Measurements from ENCODE around the gene LGSN. TPM values are rescaled to one million over a fixed set of nuclear protein-coding genes. Genes with fewer than 3 reads are reported as not detected.
A peak's percentile ranks its signal among the peaks of the same experiment; 100 is the strongest.
"Not testable (repeated sequence)": the region's sequence is repeated elsewhere in the genome, so short reads cannot be mapped to it uniquely, and the experiment has no call there.

The LGSN gene
- total RNA-seq, 1 experiment from 2014 or later: 10.8 TPM

DNA sequence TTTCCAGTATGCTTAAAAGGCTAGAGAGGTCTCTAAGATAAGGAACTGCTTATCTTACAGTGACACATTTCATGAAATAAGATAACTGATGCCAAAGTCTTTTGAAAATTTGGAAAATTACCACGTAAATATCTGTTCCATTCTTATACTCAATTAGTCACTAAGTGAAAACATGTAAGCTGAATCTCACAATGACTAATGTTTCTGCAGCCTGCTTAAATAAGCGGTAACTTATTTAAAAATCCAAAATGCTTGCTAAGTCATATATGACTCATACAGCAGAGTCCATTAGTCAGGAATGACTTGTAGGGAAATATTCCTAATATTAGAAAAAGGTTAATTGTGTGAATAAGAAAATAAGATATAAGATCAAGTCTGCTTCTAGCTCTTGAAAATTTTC is 27.8 kb upstream of the LGSN start:
- H3K27me3 ChIP-seq (replicated peaks; ENCODE audit: control insufficient read depth, insufficient read depth, low read length): no peaks in the 10 kb centered on the region
- CTCF ChIA-PET: interaction anchor here (1.1 kb wide), 1 partner anchor 417 kb away, joined by 3 read pairs; no protein-coding TSS in a partner anchor
- intact Hi-C loops (cut with micrococcal nuclease; ENCODE audit: unreplicated experiment): no loop called here
- Mint-ChIP-seq H3K27me3 (ENCODE audit: insufficient read depth, unreplicated experiment) (no peaks in the 10 kb centered on the region), H3K4me3 (ENCODE audit: unreplicated experiment) (no peak overlapping the region), H3K4me1 (ENCODE audit: low read depth, unreplicated experiment) (peaks cover 33% of the 10 kb centered on the region), H3K9me3 (ENCODE audit: unreplicated experiment) (no peaks in the 10 kb centered on the region), H3K36me3 (ENCODE audit: insufficient read depth, unreplicated experiment) (peaks cover 19% of the 10 kb centered on the region), H3K27ac (ENCODE audit: unreplicated experiment) (peak overlapping the region; percentile 42)
- TF ChIP-seq, protein P1, sequence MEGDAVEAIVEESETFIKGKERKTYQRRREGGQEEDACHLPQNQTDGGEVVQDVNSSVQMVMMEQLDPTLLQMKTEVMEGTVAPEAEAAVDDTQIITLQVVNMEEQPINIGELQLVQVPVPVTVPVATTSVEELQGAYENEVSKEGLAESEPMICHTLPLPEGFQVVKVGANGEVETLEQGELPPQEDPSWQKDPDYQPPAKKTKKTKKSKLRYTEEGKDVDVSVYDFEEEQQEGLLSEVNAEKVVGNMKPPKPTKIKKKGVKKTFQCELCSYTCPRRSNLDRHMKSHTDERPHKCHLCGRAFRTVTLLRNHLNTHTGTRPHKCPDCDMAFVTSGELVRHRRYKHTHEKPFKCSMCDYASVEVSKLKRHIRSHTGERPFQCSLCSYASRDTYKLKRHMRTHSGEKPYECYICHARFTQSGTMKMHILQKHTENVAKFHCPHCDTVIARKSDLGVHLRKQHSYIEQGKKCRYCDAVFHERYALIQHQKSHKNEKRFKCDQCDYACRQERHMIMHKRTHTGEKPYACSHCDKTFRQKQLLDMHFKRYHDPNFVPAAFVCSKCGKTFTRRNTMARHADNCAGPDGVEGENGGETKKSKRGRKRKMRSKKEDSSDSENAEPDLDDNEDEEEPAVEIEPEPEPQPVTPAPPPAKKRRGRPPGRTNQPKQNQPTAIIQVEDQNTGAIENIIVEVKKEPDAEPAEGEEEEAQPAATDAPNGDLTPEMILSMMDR (IDR thresholded peaks at IDR 0.05; ENCODE audit: insufficient read depth in 1 of 2, low read depth in 1 of 2, low read length in 1 of 2, severe bottlenecking in 1 of 2, unreplicated experiment in 1 of 2): no peak
- H3K4me3 ChIP-seq (ENCODE audit: low read depth, low read length): no peak overlapping the region
- H3K4me1 ChIP-seq: peaks cover 50% of the 10 kb centered on the region
- peaks cover 1% of the 10 kb centered on the region; the same call in 1 of the 2 replicates for H3K36me3 ChIP-seq (ENCODE audit: control insufficient read depth, insufficient read depth, low read length)
- POLR2A ChIA-PET: no interaction called here
- BruUV-seq (replicated peaks): no TSS peak
- no peaks in the 10 kb centered on the region for H3K9me3 ChIP-seq
- no peak for DNase-seq

DNA sequence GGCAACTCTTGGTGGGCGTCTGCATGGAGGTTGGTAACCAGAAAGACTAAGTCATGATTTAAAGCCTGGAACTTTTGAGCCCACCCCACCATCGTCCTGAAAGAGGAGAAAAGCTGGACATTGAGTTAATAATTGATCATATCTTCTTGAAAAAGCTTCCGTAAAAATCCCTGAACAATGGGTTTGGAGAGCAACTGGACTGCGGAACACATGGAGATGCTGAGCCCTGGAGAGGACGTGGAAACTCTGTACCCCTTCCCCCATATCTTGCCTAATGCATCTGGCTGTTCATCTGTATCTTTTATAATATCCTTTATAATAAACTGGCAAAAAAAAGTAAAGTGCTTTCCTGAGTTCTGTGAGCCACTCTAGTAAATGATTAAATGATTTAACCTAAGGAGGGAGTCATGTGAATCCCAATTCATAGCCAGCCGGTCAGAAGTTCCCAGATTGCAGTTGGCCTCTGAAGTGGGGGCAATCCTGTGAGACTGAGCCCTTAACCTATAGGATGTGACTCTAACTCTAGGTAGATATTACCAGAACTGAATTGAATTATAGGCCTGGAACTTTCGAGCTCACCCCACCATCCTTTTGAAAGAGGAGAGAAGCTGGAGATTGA is 26.5 kb upstream of the LGSN start:
- no peak for DNase-seq
- H3K9me3 ChIP-seq: no peaks in the 10 kb centered on the region
- ChIA-PET CTCF (no interaction called here), POLR2A (no interaction called here)
- Mint-ChIP-seq H3K27me3 (ENCODE audit: insufficient read depth, unreplicated experiment) (no peaks in the 10 kb centered on the region), H3K27ac (ENCODE audit: unreplicated experiment) (no peak overlapping the region), H3K4me1 (ENCODE audit: low read depth, unreplicated experiment) (peaks cover 24% of the 10 kb centered on the region), H3K4me3 (ENCODE audit: unreplicated experiment) (no peak overlapping the region), H3K36me3 (ENCODE audit: insufficient read depth, unreplicated experiment) (peaks cover 19% of the 10 kb centered on the region), H3K9me3 (ENCODE audit: unreplicated experiment) (no peaks in the 10 kb centered on the region)
- intact Hi-C loops (cut with micrococcal nuclease; ENCODE audit: unreplicated experiment): no loop called here
- peaks cover 37% of the 10 kb centered on the region for H3K4me1 ChIP-seq
- H3K36me3 ChIP-seq (ENCODE audit: control insufficient read depth, insufficient read depth, low read length): peaks cover 1% of the 10 kb centered on the region
- TF ChIP-seq, protein P1 (IDR thresholded peaks at IDR 0.05; ENCODE audit: insufficient read depth in 1 of 2, low read depth in 1 of 2, low read length in 1 of 2, severe bottlenecking in 1 of 2, unreplicated experiment in 1 of 2): no peak
- H3K27me3 ChIP-seq (replicated peaks; ENCODE audit: control insufficient read depth, insufficient read depth, low read length): no peaks in the 10 kb centered on the region
- H3K4me3 ChIP-seq (ENCODE audit: low read depth, low read length): no peak overlapping the region
- no TSS peak for BruUV-seq (replicated peaks)

DNA sequence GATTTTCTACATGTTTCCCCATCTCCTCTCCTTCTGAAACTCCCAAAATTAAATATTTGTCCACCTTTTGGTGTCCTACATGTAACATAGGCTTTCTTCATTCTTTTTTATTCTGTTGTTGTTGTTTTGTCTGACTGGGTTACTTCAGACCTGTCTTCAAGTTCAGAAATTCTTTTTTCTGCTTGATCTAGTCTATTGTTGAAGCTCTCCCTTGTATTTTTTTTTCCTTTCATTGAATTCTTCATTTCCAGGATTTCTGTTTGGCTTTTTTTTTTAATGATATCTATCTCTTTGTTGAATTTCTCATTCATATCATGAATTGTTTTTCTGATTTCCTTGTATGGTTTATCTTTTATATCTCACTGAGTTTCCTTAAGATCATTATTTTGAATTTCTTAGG is 20.6 kb upstream of the LGSN start:
- TF ChIP-seq, protein P1 (IDR thresholded peaks at IDR 0.05; ENCODE audit: insufficient read depth in 1 of 2, low read depth in 1 of 2, low read length in 1 of 2, severe bottlenecking in 1 of 2, unreplicated experiment in 1 of 2): no peak
- H3K4me1 Mint-ChIP-seq (ENCODE audit: low read depth, unreplicated experiment): no peaks in the 10 kb centered on the region
- H3K9me3 Mint-ChIP-seq (ENCODE audit: unreplicated experiment): peaks cover 27% of the 10 kb centered on the region
- no peaks in the 10 kb centered on the region; the same call in 1 of the 2 replicates for H3K9me3 ChIP-seq
- H3K27ac Mint-ChIP-seq (ENCODE audit: unreplicated experiment): no peak overlapping the region
- BruUV-seq (replicated peaks): no TSS peak
- peaks cover 3% of the 10 kb centered on the region for H3K36me3 ChIP-seq (ENCODE audit: control insufficient read depth, insufficient read depth, low read length)
- H3K4me3 ChIP-seq (ENCODE audit: low read depth, low read length): no peak overlapping the region
- peaks cover 6% of the 10 kb centered on the region for H3K36me3 Mint-ChIP-seq (ENCODE audit: insufficient read depth, unreplicated experiment)
- DNase-seq: no peak
- ChIA-PET POLR2A (no interaction called here), CTCF (no interaction called here)
- H3K4me1 ChIP-seq: no peaks in the 10 kb centered on the region
- no peak overlapping the region for H3K4me3 Mint-ChIP-seq (ENCODE audit: unreplicated experiment)
- intact Hi-C loops (cut with micrococcal nuclease; ENCODE audit: unreplicated experiment): no loop called here
- H3K27me3 Mint-ChIP-seq (ENCODE audit: insufficient read depth, unreplicated experiment): no peaks in the 10 kb centered on the region
- no peaks in the 10 kb centered on the region for H3K27me3 ChIP-seq (replicated peaks; ENCODE audit: control insufficient read depth, insufficient read depth, low read length)

DNA sequence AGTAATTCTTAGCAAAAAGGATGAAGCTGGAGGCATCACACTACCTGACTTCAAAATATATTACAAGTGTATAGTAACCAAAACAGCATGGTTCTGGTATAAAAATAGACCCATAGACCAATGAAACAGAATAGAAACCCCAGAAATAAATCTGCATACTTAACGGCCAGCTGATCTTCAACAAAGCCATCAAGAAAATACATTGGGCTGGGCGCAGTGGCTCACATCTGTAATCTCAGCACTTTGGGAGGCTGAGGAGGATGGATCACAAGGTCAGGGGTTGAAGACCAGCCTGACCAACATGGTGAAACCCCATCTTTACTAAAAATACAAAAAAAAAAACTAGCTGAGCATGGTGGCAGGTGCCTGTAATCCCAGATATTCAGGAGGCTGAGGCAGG is 14.9 kb upstream of the LGSN start:
- H3K27me3 Mint-ChIP-seq (ENCODE audit: insufficient read depth, unreplicated experiment); CTCF ChIA-PET; H3K36me3 ChIP-seq (ENCODE audit: control insufficient read depth, insufficient read depth, low read length); H3K4me3 ChIP-seq (ENCODE audit: low read depth, low read length); H3K27ac Mint-ChIP-seq (ENCODE audit: unreplicated experiment); intact Hi-C loops (cut with micrococcal nuclease; ENCODE audit: unreplicated experiment); H3K9me3 ChIP-seq; H3K4me3 Mint-ChIP-seq (ENCODE audit: unreplicated experiment); DNase-seq; H3K4me1 Mint-ChIP-seq (ENCODE audit: low read depth, unreplicated experiment); H3K27me3 ChIP-seq (replicated peaks; ENCODE audit: control insufficient read depth, insufficient read depth, low read length); BruUV-seq (replicated peaks); H3K4me1 ChIP-seq; POLR2A ChIA-PET: not testable (repeated sequence)
- Mint-ChIP-seq H3K9me3 (ENCODE audit: unreplicated experiment) (peaks cover 16% of the 10 kb centered on the region), H3K36me3 (ENCODE audit: insufficient read depth, unreplicated experiment) (peaks cover 16% of the 10 kb centered on the region)
